Lung (tissue), 12 donors: ENCODE measurements around the gene ORC1. TPM values are rescaled to one million over a fixed set of nuclear protein-coding genes. Genes with fewer than 3 reads are reported as not detected.

Experiments used
- ATAC-seq: fragments of 200-7000 bp; cut with Tn5 transposase; one replicate; pipeline ENCODE4 v1.9.1; 2020; ENCODE audit warnings: moderate number of reproducible peaks; ENCODE audit not compliant: insufficient read depth, low FRiP score
- DNase-seq, 3 donors: peaks; one replicate each; pipeline ENCODE4 v3.0.0-alpha.2; 2013 to 2017
- H3K27ac ChIP-seq, 2 donors: one replicate each; pipeline ENCODE4 v1.5.1; 2013; ENCODE audit warnings: mild to moderate bottlenecking in 2 of 2, moderate library complexity in 2 of 2, control low read depth in 1 of 2, inconsistent platforms in 1 of 2, low read depth in 1 of 2, low read length in 1 of 2
- H3K27me3 ChIP-seq, 3 donors: one replicate each; pipeline ENCODE4 v1.5.1; 2013; ENCODE audit warnings: low read length in 2 of 3; ENCODE audit not compliant: control insufficient read depth in 3 of 3, insufficient read depth in 3 of 3
- H3K36me3 ChIP-seq, 4 donors: one replicate each; pipeline ENCODE4 v1.5.1; 2013; ENCODE audit warnings: low read length in 4 of 4, mild to moderate bottlenecking in 1 of 4, moderate library complexity in 1 of 4; ENCODE audit not compliant: control insufficient read depth in 4 of 4, insufficient read depth in 4 of 4
- H3K4me1 ChIP-seq, 5 donors: one replicate each; pipeline ENCODE4 v1.5.1; 2013; ENCODE audit warnings: low read length in 5 of 5, mild to moderate bottlenecking in 2 of 5, moderate library complexity in 1 of 5; ENCODE audit not compliant: control insufficient read depth in 5 of 5, insufficient read depth in 5 of 5
- H3K4me3 ChIP-seq: one replicate; pipeline ENCODE4 v1.5.1; 2013; ENCODE audit warnings: mild to moderate bottlenecking, control low read depth, moderate library complexity
- H3K9ac ChIP-seq, 2 donors: one replicate each; pipeline ENCODE4 v1.5.1; 2013; ENCODE audit warnings: low read length in 2 of 2, control low read depth in 1 of 2; ENCODE audit not compliant: insufficient read depth in 1 of 2
- H3K9me3 ChIP-seq, 4 donors: one replicate each; pipeline ENCODE4 v1.5.1; 2013; ENCODE audit warnings: low read length in 3 of 4, mild to moderate bottlenecking in 1 of 4, moderate library complexity in 1 of 4; ENCODE audit not compliant: control insufficient read depth in 4 of 4, insufficient read depth in 3 of 4
- CTCF ChIP-seq: IDR thresholded peaks from 2 replicates; pipeline ENCODE4 v1.5.1; 2012; ENCODE audit warnings: mild to moderate bottlenecking; ENCODE audit errors: control extremely low read depth, extremely low read depth
- WGBS, 2 donors: extraction: QIAGEN DNeasy Blood & Tissue Kit; methylation state at CpG; one replicate each; pipeline ENCODE4 v1.1.7; 2013; 5-methylcytosine and 5-hydroxymethylcytosine counted together
- polyA plus RNA-seq, 2 donors: library from polyadenylated mRNA; stranded (reverse); fragments of 200-250 nt; gene quantifications; one replicate each; pipeline ENCODE4 v1.2.1, GENCODE V29; 2013
- total RNA-seq, 2 donors: library from RNA; depleted of rRNA in 1 of 2; stranded (reverse); fragments of >200 nt in 1 of 2; gene quantifications; one replicate each; pipeline ENCODE4 v1.2.1, GENCODE V29; 2014 to 2021
- donor health status: control.
- donor health status: control.
- donor health status: Bipolar disorder and iron deficiency.
- donor health status: healthy.
- donor health status: DM: yes; HTN: yes; CAD: no.

Gene ORC1
- total and polyA plus RNA-seq, 4 donors = 0.59 to 2.5 (median 1.7) TPM

- Histone ChIP-seq H3K9ac (no peak overlapping the region), H3K27ac (no peak overlapping the region), H3K27me3 (no peaks in the 10 kb centered on the region), H3K36me3 (peaks cover 43 to 83% (median 49%) of the 10 kb centered on the region in 4 donors), H3K4me1 (no peaks in the 10 kb centered on the region), H3K9me3 (no peaks in the 10 kb centered on the region), H3K4me3 (no peak overlapping the region)
- ATAC-seq (no peak), DNase-seq (no peak)
- no peak for TF ChIP-seq CTCF
- 92 to 94% methylated on average over 8 of the region's 8 CpGs for WGBS, 2 donors
Measured at GRCh38 chr1:52355436-52355835, 48.8 kb downstream of the ORC1 start.

- H3K4me3 ChIP-seq = no peak overlapping the region
- H3K9me3 ChIP-seq = no peaks in the 10 kb centered on the region
- no peak for TF ChIP-seq CTCF
- H3K9ac ChIP-seq = no peak overlapping the region
- WGBS, 2 donors = 87 to 91% methylated on average over 7 of the region's 7 CpGs
- DNase-seq (no peak), ATAC-seq (no peak)
- H3K27me3 ChIP-seq = no peaks in the 10 kb centered on the region
- H3K4me1 ChIP-seq = no peaks in the 10 kb centered on the region
- no peak overlapping the region for H3K27ac ChIP-seq
- peaks cover 29 to 58% (median 35%) of the 10 kb centered on the region in 4 donors for H3K36me3 ChIP-seq
Measured at GRCh38 chr1:52352690-52353089, 51.5 kb downstream of the ORC1 start.

GRCh38 chr1:52348704-52349300 is 55.4 kb downstream of the ORC1 start:
- H3K9me3 ChIP-seq = no peaks in the 10 kb centered on the region
- no peak for TF ChIP-seq CTCF
- peaks cover 8 to 25% (median 19%) of the 10 kb centered on the region in 4 donors for H3K36me3 ChIP-seq
- no peaks in the 10 kb centered on the region for H3K27me3 ChIP-seq
- H3K4me1 ChIP-seq = no peaks in the 10 kb centered on the region
- DNase-seq (peak; percentile 42 to 68 (median 60)), ATAC-seq (peak; percentile 30)
- H3K27ac ChIP-seq = no peak overlapping the region
- 34 to 49% methylated on average over 8 of the region's 8 CpGs for WGBS, 2 donors
- no peak overlapping the region for H3K9ac ChIP-seq
- no peak overlapping the region for H3K4me3 ChIP-seq

GRCh38 chr1:52346653-52347052 is 57.6 kb downstream of the ORC1 start:
- TF ChIP-seq CTCF = no peak
- WGBS, 2 donors = 88 to 93% methylated on average over 4 of the region's 4 CpGs
- DNase-seq (no peak), ATAC-seq (no peak)
- Histone ChIP-seq H3K27me3 (no peaks in the 10 kb centered on the region), H3K27ac (no peak overlapping the region), H3K36me3 (peaks cover 0 to 17% (median 9%) of the 10 kb centered on the region in 4 donors), H3K9me3 (no peaks in the 10 kb centered on the region), H3K4me1 (no peaks in the 10 kb centered on the region), H3K4me3 (no peak overlapping the region), H3K9ac (no peak overlapping the region)
